GM18867 (cell line): Measurements from ENCODE around the gene EVL.

Source experiments
- ATAC-seq: cut with Tn5 transposase; IDR thresholded peaks from one replicate; pipeline ENCODE4 v1.9.1; 2021; ENCODE audit warnings: mild to moderate bottlenecking, moderate library complexity; ENCODE audit not compliant: unreplicated experiment

EVL gene

GRCh38 chr14:100081997-100082625 is 16.9 kb downstream of the EVL start:
- ATAC-seq = no peak

GRCh38 chr14:100082723-100083122 is 17.5 kb downstream of the EVL start:
- no peak for ATAC-seq

- ATAC-seq = no peak
Measured at GRCh38 chr14:100083706-100084105, 18.5 kb downstream of the EVL start.

GRCh38 chr14:100084591-100084990 is 19.4 kb downstream of the EVL start:
- no peak for ATAC-seq

- ATAC-seq = no peak
Measured at GRCh38 chr14:100085462-100085861, 20.2 kb downstream of the EVL start.

- no peak for ATAC-seq
Measured at GRCh38 chr14:100086361-100086760, 21.1 kb downstream of the EVL start.

- no peak for ATAC-seq
Measured at GRCh38 chr14:100088226-100088625, 23.0 kb downstream of the EVL start.

- no peak for ATAC-seq
Measured at GRCh38 chr14:100091386-100091785, 26.2 kb downstream of the EVL start.

- no peak for ATAC-seq
Measured at GRCh38 chr14:100092832-100093231, 27.6 kb downstream of the EVL start.

- no peak for ATAC-seq
Measured at GRCh38 chr14:100093319-100093718, 28.1 kb downstream of the EVL start.

- no peak for ATAC-seq
Measured at GRCh38 chr14:100096656-100097055, 31.4 kb downstream of the EVL start.

GRCh38 chr14:100098171-100098570 is 32.9 kb downstream of the EVL start:
- no peak for ATAC-seq

- ATAC-seq = no peak
Measured at GRCh38 chr14:100100032-100100703, 34.9 kb downstream of the EVL start.

GRCh38 chr14:100102156-100102785 is 37.0 kb downstream of the EVL start:
- ATAC-seq = no peak

GRCh38 chr14:100103250-100104005 is 38.2 kb downstream of the EVL start:
- ATAC-seq = no peak

GRCh38 chr14:100104006-100104352 is 38.8 kb downstream of the EVL start:
- ATAC-seq = no peak

- no peak for ATAC-seq
Measured at GRCh38 chr14:100104523-100105300, 39.5 kb downstream of the EVL start.

GRCh38 chr14:100105357-100106169 is 40.3 kb downstream of the EVL start:
- ATAC-seq = no peak

- ATAC-seq = no peak
Measured at GRCh38 chr14:100106250-100107112, 41.3 kb downstream of the EVL start.
